ENCODE measurements around the gene CCNE1. TPM values are rescaled to one million over a fixed set of nuclear protein-coding genes. Genes with fewer than 3 reads are reported as not detected.

CCNE1 gene
- total and polyA plus RNA-seq, 10 of the 15 experiments (the other 5 are each of a cell fraction or from before 2014, with no cell fraction given), result 6.3 to 44.2 (median 35.8) TPM

- TF ChIP-seq CUX1 (IDR thresholded peaks at IDR 0.05; ENCODE audit: insufficient replicate concordance, low read depth, low read length), result no peak
Observed at GRCh38 chr19:29770648-29771047, 41.1 kb upstream of the CCNE1 start (continued).

GRCh38 chr19:29771708-29772414 is 39.9 kb upstream of the CCNE1 start:
- ChIA-PET CTCF (interaction anchor here (1.0 to 1.9 kb wide), 4 partner anchors 11 to 101 kb away, joined by 3 to 5 read pairs (median 4); no protein-coding TSS in a partner anchor), SMC1A (ENCODE audit: uncharacterized antibody, unreplicated experiment) (no interaction called here), POLR2A (no interaction called here), RAD21 (ENCODE audit: unreplicated experiment) (no interaction called here)
- in situ Hi-C loops (cut with MboI), result loop anchor here (5.0 kb wide), 1 partner anchor 100 kb away; no protein-coding TSS in a partner anchor
- FAIRE-seq (peak; percentile 72), DNase-seq (ENCODE audit: low read depth, low spot score) (no peak), ATAC-seq (peak; percentile 67)
- Histone ChIP-seq H3K79me2 (ENCODE audit: control insufficient read depth, insufficient read depth, low read length) (no peaks in the 10 kb centered on the region), H4K20me1 (ENCODE audit: control insufficient read depth, insufficient read depth) (no peaks in the 10 kb centered on the region), H3K9ac (ENCODE audit: control insufficient read depth, insufficient read depth, low read length) (no peak overlapping the region), H3K4me2 (ENCODE audit: control insufficient read depth, insufficient read depth) (no peak overlapping the region), H2AFZ (ENCODE audit: control insufficient read depth, low read depth, low read length) (no peak overlapping the region), H3K4me1 (ENCODE audit: control insufficient read depth, insufficient read depth, low read length) (no peaks in the 10 kb centered on the region), H3K9me3 (replicated peaks; ENCODE audit: control insufficient read depth, insufficient read depth, low read length) (no peaks in the 10 kb centered on the region), H3K4me3 (no peak overlapping the region), H3K27me3 (replicated peaks in 1 of 2; ENCODE audit: control insufficient read depth in 2 of 2, insufficient read depth in 2 of 2, low read length in 1 of 2) (no peaks in the 10 kb centered on the region), H3K27ac (ENCODE audit: control insufficient read depth, insufficient read depth) (no peak overlapping the region), H3K36me3 (ENCODE audit: control insufficient read depth in 2 of 2, insufficient read depth in 2 of 2, low read length in 1 of 2) (no peaks in the 10 kb centered on the region)
- no peak for TF ChIP-seq BRCA1 (IDR thresholded peaks at IDR 0.05; ENCODE audit: low read depth, low read length)
- no peak for TF ChIP-seq MYC (IDR thresholded peaks at IDR 0.05; ENCODE audit: insufficient read depth, insufficient read length, insufficient replicate concordance, low read length, severe bottlenecking)
- TF ChIP-seq NFIC (IDR thresholded peaks at IDR 0.05; ENCODE audit: low read depth, low read length), result no peak
- TF ChIP-seq CTCF (IDR thresholded peaks at IDR 0.05 in 2 of 3, conservative IDR thresholded peaks at IDR 0.05 in 1 of 3; ENCODE audit: control insufficient read depth in 2 of 3, extremely low read depth in 1 of 3, insufficient read depth in 1 of 3, low read depth in 3 of 3, low read length in 3 of 3), result peak; percentile 55 to 62 (median 59)
- TF ChIP-seq SMC3 (IDR thresholded peaks at IDR 0.05; ENCODE audit: borderline replicate concordance, low read length), result peak; percentile 56
- peak; percentile 54 for TF ChIP-seq RAD21 (IDR thresholded peaks at IDR 0.05; ENCODE audit: insufficient read depth, low read depth, low read length)
- 49% methylated on average over 14 of the region's 14 CpGs for WGBS (ENCODE audit: insufficient coverage, insufficient replicate concordance, low lambda C conversion rate, missing lambda C conversion rate)
- no TSS peak for BruUV-seq (replicated peaks)
- intact Hi-C loops (cut with micrococcal nuclease; ENCODE audit: unreplicated experiment), result loop anchor here (5.0 to 10.0 kb wide), 2 partner anchors 80 to 883 kb away; no protein-coding TSS in a partner anchor
